Activated T-helper 9 cell treated with anti-CD3 and anti-CD28 coated beads, Interleukin-2, amount 50 U/mL, for 16 hours (primary cell): ENCODE measurements around the gene DDX25.
A peak's percentile ranks its signal among the peaks of the same experiment; 100 is the strongest.
"Not testable (repeated sequence)": the region's sequence is repeated elsewhere in the genome, so short reads cannot be mapped to it uniquely, and the experiment has no call there.

ENCODE experiments used
- DNase-seq: peaks from one replicate; pipeline ENCODE4 v3.0.0-alpha.2; 2020; ENCODE audit warnings: low read depth

Gene DDX25

DNA sequence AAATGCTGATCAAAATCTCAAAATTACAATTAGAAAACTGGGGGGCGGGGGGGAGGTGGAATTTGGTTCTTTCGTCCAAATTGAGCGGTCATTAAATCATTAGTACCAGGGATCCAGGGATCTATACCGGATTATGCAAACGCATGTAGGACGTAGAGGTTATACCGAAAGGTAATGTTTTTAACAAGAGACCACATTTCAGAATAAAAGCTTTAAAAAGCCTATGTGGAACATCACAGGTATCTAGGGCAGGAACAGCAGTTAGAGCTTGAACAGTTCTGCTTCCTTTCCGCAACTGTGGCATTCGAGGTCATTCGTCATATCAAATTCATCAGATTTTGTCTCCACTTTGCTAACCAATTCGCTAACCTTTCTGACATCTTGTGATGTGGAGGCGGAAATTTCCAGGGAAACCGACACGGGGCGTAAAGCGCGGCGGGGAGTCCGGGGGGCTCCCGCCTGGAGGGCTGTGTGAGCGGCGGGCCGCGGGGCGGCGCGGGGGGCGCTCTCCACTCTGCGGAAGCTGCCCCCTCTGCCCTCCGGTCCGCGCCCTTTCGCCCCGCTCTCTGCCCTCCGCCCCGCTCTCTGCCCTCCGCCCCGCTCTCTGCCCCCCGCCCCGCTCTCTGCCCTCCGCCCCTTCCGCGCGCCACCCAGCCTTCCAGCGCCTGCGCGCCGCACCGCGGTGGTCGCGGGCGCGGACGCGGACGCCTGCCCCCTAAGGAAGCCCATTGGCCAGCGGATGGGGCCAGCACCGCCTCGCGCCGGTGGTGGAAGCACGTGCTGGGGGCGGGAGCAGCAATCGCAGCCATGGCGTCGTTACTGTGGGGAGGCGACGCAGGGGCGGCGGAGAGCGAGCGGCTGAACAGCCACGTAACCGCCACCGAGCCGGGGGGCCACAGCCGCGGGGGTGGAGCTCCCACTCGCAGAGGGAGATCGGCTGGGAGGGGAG lies at the start of gene DDX25:
TSS of gene DDX25 (plus strand) at position 798 of the 949 bp plus-strand sequence. CDS start at position 808, 10 bp downstream.
- DNase-seq, result no peak

DNA sequence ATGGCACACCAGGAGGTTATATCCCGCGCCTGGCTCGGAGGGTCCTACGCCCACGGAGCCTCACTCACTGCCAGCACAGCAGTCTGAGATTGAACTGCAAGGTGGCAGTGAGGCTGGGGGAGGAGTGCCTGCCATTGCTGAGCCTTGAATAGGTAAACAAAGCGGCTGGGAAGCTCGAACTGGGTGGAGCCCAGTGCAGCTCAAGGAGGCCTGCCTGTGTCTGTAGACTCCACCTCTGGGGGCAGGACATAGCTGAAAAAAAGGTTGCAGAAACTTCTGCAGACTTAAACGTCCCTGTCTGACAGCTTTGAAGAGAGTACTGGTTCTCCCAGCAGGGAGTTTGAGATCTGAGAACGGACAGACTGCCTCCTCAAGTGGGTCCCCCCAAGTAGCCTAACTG lies 46.6 kb upstream of the DDX25 start:
- not testable (repeated sequence) for DNase-seq

DNA sequence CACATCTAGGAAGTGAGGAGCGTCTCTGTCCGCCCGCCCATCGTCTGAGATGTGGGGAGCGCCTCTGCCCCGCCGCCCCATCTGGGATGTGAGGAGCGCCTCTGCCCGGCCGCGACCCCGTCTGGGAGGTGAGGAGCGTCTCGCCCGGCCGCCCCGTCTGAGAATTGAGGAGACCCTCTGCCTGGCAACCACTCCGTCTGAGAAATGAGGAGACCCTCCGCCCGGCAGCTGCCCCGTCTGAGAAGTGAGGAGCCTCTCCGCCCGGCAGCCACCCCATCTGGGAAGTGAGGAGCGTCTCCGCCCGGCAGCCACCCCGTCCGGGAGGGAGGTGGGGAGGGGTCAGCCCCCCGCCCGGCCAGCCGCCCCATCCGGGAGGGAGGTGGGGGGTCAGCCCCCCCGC lies 41.5 kb upstream of the DDX25 start:
- DNase-seq, result not testable (repeated sequence)

DNA sequence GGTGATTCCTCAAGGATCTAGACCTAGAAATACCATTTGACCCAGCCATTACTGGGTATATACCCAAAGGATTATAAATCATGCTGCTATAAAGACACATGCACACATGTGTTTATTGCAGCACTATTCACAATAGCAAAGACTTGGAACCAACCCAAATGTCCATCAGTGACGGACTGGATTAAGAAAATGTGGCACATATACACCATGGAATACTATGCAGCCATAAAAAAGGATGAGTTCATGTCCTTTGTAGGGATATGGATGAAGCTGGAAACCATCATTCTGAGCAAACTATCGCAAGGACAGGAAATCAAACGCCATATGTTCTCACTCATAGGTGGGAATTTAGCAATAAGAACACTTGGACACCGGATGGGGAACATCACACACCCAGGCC lies 39.0 kb upstream of the DDX25 start:
- not testable (repeated sequence) for DNase-seq

DNA sequence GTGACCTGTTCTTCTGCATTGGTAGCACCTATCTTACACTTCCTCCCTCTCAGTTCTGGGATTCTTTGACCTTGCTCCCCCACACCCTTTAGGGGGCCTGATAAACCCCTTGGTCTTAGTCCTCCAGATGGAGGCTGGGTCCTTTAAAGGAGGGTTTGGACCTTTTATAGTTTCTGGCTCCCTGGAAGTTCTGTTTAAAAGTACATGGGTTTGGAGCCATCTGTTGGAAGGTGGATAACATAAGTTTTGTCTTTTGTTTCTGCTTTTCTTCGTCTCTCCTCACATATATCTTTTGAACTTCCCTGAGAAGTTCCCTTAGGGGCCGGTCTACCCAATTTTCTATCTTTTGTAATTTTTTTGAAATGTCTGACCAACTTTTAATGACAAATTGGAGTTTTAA lies 34.8 kb upstream of the DDX25 start:
- DNase-seq, result no peak

DNA sequence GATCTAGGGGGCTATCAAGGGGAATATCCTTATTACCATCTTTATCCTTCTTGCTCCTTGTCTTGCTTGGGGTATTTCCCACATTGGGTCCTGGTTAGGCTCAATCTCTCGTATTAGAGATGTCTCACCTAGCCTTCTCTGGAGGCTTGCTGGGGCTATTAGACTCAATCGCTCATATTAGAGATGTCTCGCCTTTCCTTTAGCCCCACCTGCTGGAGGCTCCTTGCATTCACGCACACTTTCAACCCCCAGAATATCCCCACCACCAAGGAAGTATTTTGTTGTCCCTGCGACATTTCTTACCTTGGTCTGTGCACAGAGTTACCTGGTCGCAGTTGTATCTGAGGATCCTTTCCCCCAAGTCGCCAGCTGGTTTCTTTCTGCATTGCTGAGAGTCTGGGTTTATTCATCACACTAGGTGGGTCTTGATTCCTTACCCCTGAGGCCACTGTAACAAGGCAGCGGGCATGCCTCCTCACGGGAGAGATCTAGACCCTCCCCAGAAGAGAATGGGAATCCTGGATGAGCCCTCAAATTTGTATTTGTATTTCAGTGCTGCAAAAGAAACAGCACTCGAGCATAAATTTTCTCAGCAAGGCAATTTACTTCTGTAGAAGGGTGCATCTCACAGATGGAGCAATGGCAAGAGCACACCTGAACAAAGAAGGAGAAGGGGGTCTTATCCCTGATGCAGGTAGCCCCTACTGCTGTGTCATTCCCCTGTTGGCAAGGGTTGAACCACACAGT lies 32.7 kb upstream of the DDX25 start:
- no peak for DNase-seq

DNA sequence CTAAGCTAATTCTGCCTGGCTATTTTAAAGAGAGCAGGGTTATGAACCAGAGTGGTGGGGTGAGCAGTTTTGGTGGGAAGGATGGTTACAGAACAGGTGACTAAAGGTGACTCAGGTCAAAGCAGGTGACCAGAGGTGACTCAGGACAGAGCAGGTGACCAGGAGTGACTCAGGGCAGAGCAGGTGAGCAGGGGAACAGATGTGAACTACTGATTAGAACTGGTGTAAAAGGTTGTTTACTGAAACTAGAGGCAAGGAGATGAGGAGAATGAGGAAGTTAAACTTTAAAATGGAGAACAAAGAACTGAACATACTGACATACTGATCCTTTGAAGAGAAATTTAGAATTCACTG lies 32.2 kb upstream of the DDX25 start:
- DNase-seq, result no peak

DNA sequence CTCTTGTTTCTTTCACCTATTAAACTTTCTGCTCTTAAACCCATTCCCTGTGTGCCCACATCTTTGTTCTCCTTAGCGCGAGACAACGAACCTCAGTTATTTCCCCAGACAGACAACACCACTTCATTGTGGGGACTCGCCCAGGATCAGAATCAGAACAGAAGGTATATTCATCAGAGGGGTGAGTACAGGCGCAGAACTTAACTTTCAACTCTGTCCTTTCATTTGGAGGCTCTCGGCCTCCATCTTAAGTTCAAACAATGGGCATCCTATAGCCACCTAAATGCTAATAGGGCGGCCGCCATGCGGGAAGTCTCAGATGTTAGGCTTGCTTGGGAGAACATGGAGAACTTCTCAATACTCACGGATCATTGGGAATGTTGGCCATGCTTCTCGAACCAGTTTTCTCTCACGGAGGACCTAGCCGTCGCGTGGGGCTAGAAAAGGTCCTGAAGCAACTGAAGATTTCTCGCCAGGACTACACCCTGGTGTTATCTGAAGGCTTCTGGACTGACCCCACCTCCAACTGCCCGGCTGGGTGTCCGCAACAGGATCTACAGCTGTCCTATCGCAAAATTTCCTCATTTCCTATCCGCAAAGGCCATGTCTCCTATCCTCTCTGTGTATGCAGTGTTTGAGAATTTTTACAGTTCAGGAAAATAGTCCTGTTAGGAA lies 30.3 kb upstream of the DDX25 start:
- DNase-seq, result no peak

DNA sequence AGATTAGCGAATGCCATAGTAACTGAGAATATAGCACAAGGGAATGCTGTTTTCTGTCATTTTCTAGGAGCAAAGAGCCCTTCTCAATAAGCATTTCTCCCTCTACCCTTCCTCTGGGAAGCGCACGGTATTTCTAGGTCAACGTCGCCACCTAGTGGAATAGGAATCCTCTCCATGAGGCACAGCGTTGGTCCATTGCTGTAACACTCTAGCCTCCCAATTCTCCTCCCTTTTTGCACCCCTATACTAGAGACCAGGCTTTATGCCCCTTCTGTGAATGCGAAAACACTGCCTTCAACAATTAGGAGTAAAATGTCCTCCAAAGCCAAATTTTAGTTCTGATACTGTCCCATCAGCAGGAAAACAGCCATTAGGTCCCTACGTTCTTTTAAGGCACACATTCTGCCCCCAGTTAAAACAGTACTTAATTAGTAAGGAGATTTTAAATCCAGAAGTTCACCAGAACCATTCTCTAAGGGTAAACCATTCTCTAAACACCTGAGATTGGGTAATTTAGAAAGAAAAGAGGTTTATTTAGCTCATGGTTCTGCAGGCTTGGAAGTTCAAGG lies 29.7 kb upstream of the DDX25 start:
- no peak for DNase-seq

DNA sequence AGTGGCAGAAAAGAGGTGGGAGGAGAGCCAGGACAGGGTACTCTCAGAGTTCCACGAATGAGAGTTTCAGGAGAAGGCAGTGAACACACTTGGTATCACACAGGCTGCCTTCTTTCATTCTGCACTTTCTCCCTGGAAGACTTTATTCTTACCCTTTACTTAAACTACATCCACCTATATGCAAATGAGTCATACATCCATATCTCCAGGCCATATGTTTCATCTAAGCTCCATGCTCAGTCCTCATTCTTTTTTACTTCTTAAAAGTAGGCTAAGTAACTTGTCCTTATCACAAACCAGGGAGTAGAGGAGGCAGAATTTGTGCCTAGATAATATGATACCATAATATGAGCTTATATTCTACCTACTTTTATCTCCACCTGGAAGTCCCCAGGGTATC lies 23.0 kb upstream of the DDX25 start:
- no peak for DNase-seq

DNA sequence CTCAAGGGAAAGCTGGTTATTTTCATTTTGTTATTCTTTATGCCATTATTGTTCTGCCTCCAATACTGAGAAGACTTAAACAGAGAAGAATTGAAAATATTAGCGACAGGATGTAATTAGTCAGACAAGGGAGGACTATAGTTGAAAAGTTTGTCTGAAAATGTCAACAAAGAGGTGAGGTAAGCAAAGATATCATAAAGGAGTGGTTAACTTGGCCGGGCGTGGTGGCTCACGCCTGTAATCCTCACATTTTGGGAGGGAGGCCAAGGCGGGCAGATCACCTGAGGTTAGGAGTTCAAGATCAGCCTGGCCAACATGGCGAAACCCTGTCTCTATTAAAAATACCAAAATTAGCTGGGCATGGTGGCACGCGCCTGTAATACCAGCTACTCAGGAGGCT lies 20.9 kb upstream of the DDX25 start:
- no peak for DNase-seq

DNA sequence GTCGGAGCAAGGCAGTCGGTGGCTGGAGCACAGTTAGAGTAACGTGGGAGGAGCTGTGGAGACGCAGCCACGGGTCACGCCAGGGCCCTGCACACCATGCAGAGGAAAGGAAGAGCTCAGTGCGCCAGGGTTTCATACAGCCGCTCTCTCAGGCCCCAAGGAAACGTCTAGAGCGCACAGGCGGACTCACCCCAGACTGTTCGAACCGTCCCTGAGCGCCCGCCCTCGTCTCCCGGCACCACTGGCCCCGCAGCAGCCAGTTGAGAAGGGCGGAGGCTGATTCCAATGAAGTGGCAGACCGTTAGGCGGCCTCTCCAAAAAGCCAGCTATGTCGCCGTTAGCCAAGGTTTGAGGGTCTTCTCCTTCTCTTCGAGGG lies 17.3 kb upstream of the DDX25 start:
- DNase-seq, result no peak

DNA sequence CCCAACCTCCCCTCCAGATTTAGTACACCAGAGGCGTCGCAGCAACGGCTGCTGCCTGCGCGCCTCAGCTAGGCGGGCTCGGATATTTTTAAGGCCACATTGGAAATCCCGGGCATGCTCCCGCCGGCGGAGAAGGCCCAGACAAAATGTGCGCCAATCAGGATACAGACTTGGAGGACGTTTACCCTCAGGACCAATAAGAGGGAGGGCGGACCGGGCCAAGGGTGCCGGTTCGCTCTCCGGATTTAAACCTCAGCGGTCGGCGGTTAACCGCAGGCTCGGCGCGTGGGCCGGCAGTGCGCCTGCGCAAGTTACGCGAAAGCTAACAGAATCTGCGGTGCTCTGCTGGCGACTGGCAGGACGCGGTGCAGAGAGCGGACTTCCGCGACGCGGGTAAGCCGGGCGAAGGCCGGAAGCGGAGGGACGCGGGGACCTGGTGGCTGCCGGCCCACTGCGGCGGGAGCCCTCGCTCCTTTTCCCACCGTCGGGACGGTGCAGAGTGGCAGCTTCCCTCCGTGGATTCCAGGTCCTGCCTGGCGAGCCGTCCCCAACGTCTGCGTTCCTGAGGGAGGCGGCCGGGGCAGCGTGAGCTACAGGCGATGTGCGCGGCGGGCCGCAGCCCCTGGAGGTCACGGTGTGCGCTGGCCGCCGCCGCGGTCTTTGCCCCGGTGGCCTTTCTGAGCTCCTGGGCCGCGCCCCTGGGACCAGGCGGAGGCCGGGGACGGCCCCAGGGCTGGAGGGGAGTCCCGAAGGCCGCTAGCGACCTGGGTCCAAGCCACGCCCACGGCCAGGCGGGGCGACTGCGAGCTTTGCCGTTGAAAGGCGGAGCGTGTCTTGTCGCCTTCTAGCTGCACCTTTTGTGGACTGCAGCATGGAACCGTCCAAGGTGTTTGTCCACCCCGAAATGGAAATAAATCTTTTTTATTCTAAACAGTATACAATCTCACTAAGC lies 16.7 kb upstream of the DDX25 start, which contains the start of gene HYLS1:
TSS of gene HYLS1 (plus strand) at position 296 of the 952 bp plus-strand sequence. CDS start 11,701 bp downstream, outside the sequence.
- DNase-seq, result peak; percentile 95

DNA sequence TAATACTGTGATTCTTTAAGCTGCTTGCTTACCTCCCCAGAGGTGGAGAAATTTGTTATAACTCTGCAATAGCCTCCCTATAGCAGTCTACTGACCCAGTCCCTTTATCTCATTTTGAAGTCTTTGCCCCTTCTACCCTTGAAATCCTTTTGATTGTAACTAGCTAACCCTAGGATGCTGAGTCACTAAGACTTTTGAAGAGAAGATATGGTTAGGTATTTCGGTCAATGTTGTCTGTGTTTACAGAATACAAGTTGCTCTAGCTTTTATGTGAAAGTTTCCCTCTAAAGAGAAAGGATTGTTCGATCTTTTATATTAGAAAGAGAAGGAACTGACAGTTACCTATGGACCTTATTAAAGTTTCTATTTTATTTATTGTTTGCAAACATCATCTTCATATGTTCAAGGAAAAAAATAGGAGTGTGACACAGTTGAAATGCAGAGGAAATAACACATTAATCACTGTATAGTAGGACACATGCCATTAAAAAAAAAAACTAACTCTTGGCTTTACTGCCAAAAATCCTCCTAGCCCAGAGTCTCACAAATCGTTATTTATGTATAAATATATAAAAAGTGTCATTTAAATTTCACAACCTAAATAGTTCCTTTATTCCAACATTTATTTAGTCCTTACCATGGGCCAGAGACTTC lies 13.7 kb upstream of the DDX25 start:
- DNase-seq, result no peak

DNA sequence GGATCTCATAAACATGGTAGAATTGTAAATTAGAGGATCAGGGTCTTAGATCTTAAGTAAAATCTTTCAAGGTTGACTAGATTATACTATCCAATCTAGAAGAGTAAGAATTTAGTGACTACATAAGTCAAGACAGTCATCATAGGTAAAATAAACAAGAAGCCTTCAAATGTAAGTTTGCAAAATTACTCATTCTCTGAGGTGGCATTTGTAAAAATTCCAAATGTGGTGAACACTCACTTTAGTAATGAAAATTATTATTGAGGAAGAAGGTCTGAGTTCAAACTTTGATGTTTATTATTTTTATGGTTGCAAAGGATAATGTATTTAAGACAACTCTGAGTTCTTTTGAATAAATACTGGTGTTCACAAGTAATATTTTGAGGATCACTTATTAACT lies 12.2 kb upstream of the DDX25 start:
- DNase-seq, result no peak

DNA sequence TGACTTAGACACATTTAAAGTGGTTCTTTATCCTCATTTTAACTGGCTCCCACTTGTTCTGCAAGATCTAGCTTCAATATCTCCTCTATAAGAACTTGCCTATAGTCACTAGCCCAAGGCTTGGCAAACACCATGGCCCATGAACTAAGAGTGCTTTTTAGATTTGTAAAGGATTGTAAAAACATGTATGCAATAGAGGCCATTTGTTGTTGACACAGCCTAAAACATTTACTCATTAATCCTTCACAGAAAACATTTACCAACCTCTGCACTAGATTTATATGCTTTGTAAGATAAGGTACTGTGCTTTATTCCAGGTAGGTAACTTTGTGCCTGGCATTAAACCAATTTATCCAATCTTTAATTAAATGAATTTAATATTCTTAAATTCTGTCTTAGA lies 11.3 kb upstream of the DDX25 start:
- no peak for DNase-seq

DNA sequence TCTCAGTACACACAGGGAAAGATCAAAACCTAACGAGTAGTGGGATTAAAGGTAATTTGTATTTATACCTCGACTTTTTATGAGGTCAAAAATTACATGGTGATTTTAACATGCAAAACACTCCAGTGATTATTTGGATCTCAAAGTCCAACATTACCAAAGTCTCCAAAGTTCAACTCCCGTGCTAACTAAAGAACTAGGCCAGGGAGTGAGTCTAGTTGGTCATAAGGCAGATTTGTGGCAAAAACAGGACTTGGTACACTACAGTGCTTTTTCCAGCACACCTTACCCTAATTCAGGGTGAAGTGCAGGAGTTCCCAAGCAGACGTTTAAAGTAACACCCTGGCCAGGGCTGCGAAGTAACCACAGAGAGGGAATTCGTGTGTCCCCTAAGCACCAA lies 2.4 kb upstream of the DDX25 start:
- DNase-seq, result no peak

DNA sequence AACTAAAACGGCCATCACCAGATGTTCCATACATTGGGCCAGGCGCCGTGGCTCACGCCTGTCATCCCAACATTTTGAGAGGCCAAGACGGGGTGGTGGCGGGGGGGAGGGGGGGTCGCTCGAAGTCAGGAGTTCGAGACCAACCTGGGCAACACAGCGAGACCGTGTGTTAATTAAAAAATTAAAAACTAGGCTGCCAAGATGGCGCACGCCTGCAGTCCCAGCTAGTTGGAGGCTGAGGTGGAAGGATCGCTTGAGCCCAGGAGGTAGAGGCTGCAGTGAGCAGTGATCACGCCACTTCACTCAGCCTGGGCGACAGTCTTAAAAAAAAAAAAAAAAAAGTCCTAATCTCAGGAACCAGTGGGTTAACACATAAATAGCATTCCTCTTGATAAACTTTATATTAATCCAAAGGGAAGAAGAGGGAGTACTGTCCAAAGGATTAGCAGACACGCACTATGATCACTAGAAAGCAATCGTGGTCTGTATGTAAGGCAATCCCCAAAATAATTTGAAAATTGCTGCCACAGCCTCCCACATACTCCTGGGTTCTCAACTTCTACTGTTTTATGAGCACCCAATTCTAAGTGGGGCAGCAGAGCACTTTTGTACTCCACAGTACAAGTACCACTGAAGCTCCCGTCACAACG lies 1.9 kb upstream of the DDX25 start:
- no peak for DNase-seq

DNA sequence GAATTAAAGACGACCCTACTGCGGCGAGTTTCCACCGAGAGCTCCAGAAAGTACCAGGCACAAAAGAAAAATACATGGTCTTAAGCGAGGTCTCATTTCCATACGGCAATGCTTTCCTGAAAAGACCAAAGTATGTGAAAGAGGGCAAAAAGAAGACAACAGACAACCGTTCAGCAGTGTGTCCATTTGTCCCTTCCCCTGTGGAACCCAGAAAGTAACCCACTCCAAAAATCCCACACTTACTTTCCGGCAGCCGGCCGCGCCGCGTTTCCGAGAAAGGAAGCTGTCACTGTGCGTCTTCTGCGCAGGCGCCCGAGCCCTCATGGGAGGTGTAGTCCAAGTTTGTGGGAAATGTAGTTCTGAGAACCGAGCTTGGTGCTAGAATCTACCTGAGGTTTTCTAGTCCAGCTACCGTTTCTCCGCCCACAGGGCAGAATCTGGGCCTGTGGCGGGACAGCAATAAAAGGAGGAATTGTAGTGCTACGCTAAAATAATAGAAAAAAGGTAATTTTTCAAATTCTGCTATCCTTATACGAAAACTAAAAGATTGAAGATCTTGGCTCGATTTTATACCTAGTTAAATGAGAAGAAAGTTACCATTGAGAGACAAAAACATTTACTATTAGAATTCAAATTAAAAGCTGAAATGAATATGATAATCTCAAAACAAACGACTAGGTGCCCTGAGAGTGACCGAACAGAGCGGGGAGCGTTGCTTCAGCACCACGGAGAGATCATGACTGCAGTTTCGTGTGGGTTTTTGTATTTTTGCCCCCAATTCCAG lies 1.2 kb upstream of the DDX25 start, which contains the start of gene PUS3:
TSS of gene PUS3 (minus strand) at position 280 of the 784 bp plus-strand sequence. CDS start 6,922 bp downstream, outside the sequence.
- DNase-seq, result peak; percentile 83
